ENCODE results near the gene PRCD.

PRCD gene

DNA sequence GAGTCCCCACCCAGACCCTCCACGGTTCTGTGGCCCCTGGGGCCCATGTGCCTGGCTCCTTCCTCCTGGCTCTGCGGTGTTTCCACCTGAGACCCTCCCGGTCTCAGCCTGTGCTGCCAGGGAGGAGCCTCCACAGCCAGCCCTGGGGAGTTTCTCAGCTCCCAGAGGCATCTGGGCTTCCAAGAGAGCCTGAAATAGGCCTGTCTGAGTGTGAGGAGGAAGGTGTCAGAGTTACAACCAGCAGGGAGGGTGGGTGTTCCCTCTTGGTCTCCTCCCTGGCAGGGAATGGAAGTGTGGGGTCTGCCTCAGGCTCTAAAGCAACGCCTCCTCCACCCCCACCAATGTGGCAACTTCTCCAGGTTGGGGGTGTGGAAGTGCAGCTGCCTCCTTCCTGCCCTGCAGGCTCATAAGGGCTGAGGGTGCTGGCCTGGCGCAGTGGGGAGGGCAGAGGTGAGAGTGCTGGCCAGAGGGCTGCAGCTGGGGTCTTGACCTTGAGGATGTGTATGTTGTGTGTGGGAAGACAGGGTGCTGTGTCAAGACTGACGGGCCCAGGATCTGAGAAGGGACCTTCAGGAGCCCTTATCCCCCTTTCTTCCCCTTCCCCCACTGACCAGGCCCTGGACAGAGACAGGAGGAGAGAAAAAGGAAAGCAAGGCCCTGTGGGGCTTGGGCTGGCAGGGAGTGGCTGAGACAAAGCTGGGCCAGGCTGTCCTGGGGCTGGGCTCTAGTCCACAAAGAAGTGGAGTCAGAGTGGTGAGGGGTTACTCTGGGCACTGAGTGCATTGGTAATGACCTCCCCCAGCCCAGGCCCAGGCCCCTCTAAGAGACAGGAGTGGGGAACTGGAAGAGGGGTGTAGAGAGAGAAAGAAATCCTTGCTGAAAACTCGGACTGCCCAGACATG is 4.8 kb upstream of the PRCD start:
- no peak overlapping the region for H3K4me3 ChIP-seq (ENCODE audit: low read depth, low read length)
- DNase-seq: no peak
- TF ChIP-seq, protein P1, sequence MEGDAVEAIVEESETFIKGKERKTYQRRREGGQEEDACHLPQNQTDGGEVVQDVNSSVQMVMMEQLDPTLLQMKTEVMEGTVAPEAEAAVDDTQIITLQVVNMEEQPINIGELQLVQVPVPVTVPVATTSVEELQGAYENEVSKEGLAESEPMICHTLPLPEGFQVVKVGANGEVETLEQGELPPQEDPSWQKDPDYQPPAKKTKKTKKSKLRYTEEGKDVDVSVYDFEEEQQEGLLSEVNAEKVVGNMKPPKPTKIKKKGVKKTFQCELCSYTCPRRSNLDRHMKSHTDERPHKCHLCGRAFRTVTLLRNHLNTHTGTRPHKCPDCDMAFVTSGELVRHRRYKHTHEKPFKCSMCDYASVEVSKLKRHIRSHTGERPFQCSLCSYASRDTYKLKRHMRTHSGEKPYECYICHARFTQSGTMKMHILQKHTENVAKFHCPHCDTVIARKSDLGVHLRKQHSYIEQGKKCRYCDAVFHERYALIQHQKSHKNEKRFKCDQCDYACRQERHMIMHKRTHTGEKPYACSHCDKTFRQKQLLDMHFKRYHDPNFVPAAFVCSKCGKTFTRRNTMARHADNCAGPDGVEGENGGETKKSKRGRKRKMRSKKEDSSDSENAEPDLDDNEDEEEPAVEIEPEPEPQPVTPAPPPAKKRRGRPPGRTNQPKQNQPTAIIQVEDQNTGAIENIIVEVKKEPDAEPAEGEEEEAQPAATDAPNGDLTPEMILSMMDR (IDR thresholded peaks at IDR 0.05; ENCODE audit: low read depth, low read length): no peak
- peak overlapping the region; percentile 26 for H3K27ac ChIP-seq
- no peaks in the 10 kb centered on the region for H3K36me3 ChIP-seq
- H3K9me3 ChIP-seq (ENCODE audit: severe bottlenecking): no peaks in the 10 kb centered on the region
- H3K27me3 ChIP-seq (ENCODE audit: insufficient read depth, low read depth, severe bottlenecking): no peaks in the 10 kb centered on the region

DNA sequence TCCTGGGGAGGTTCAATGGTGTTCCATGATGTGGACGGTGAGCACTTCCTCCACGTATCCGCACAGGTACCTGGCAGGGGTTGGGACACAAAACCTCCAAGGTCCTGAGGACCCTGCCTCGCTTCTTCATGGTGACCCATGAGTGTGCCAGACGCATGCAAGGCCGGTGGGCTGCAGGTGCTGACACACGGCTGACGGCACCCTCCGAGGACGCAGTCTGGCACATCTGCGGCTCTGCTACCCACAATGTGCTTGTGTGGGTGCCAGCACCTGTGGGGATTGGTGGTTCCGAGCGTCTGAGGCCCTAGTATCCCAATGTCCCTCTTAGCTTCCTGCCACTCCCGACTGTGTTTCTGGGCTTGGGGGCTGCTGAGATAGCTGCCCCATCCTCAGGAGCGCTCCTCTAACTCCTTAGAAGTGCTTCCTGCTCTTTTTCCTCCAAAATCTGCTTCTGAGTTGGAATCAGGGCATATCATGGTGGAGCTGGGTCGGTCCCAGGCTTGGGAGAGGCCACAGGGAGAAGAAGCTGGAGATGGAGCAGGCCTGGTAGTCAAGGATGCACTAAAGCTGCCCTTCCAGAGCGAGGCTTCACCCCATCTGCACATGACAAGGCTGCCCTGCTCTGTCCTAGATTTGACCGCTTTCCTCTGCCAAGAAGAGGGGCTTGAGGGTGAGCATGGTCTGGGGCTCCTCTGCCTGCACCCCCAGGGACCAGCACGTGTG is 3.9 kb upstream of the PRCD start:
- H3K36me3 ChIP-seq: no peaks in the 10 kb centered on the region
- no peaks in the 10 kb centered on the region for H3K27me3 ChIP-seq (ENCODE audit: insufficient read depth, low read depth, severe bottlenecking)
- TF ChIP-seq, protein P1 (IDR thresholded peaks at IDR 0.05; ENCODE audit: low read depth, low read length): no peak
- H3K4me3 ChIP-seq (ENCODE audit: low read depth, low read length): no peak overlapping the region
- no peak overlapping the region for H3K27ac ChIP-seq
- DNase-seq: no peak
- no peaks in the 10 kb centered on the region for H3K9me3 ChIP-seq (ENCODE audit: severe bottlenecking)

DNA sequence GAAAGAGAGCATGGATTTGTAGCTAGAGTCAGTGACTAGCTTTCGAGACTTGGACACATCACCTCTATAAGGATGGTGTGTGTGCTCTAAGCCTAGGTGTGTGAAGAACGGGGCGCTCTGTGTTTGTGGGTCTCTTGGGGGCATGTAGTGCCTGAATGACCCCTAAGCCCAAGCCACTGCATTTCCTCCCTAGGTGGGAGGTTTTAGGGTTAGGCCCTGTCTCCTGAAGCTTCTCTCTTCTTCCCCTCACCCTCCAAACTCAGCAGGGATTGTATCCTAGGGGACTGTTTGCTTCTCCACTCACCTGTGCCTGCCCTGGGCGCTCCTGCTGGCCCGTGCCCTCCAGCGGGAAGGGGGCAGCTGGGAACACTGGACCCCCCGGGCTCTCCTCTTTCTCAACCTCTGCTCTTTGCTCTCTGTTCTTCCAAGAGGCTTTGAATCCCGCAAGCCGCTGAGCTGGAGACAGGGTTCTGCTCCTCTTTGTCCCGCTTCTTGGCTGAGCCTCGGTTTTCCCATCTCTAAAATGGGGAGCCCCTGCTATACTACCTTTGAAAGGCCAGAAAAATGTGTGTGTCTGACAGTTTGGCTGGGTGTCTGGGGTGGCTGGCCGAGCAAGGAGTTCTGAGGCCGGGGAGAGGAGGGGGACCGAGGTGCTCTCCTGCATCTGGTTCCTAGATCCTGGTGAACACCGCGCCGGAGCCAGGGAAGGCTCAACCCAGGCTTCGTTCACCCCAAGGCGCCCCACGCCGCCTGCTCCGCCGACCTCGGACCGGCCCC is 3.1 kb upstream of the PRCD start:
- Histone ChIP-seq H3K36me3 (peaks cover 2% of the 10 kb centered on the region; the same call in 1 of the 2 replicates), H3K27me3 (ENCODE audit: insufficient read depth, low read depth, severe bottlenecking) (no peaks in the 10 kb centered on the region), H3K9me3 (ENCODE audit: severe bottlenecking) (no peaks in the 10 kb centered on the region), H3K27ac (no peak overlapping the region), H3K4me3 (ENCODE audit: low read depth, low read length) (no peak overlapping the region)
- TF ChIP-seq, protein P1 (IDR thresholded peaks at IDR 0.05; ENCODE audit: low read depth, low read length): no peak
- no peak for DNase-seq

DNA sequence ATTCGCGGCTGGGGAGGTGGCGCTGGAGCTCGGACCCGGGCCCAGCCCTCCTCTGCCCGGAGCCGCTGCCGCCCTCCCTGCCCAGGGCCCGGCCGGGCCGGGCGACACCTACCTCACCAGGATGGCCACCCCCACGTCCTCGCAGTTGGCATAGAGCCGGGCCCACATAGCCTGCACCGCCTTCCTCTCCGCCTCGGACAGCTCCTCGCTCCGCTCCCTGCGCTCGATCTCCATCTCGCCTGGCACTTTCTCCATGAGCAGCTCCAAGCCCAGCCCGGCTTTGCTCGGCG is 2.6 kb upstream of the PRCD start:
- no peak overlapping the region for H3K4me3 ChIP-seq (ENCODE audit: low read depth, low read length)
- H3K27me3 ChIP-seq (ENCODE audit: insufficient read depth, low read depth, severe bottlenecking): no peaks in the 10 kb centered on the region
- TF ChIP-seq, protein P1 (IDR thresholded peaks at IDR 0.05; ENCODE audit: low read depth, low read length): no peak
- no peaks in the 10 kb centered on the region for H3K9me3 ChIP-seq (ENCODE audit: severe bottlenecking)
- peaks cover 2% of the 10 kb centered on the region; the same call in 1 of the 2 replicates for H3K36me3 ChIP-seq
- DNase-seq: no peak
- H3K27ac ChIP-seq: no peak overlapping the region

DNA sequence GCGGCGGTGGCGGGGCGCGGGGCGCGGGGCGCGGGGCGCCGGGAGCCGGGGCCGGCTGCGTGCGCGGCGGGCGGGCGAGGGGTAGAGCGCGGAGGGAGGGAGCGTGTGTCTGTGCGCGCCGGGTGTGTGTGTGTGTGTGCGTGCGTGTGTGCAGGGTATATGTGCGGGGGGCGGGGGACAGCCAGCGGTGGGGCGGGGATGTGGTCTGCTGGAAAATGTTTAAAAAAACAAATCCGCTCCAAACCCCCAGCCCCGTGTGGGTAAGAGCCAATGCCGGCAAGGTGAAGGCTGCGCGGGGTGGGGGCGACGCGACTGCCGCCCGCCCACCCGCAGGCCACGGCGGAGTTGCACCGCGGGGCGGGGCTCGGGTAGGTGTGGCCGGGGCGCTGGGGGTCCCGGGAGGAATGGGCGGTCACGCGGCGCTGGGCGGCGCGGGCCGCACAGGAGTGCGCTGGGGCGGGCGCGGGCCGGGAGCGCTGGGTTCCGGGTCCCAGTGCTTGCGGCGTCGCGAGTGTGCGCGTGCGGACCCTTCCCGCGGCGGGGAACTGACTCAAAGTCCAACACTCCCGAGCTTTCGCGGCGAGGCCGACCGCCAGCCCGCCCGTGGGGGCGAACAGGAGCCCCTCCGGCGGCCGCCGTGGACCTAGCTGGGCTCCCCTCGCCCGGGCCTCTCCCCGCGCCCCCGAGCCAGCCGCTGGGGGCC is 2.1 kb upstream of the PRCD start, which contains the start of gene CYGB:
TSS of gene CYGB (minus strand) at position 132 of the 703 bp plus-strand sequence. CDS start 167 bp downstream, outside the sequence.
- Histone ChIP-seq H3K4me3 (ENCODE audit: low read depth, low read length) (no peak within 1 kb of the TSS), H3K27ac (peak within 1 kb of the TSS; percentile 96)

More for the DNA sequence above, 2.1 kb upstream of the PRCD start, which contains the start of gene CYGB:
- Histone ChIP-seq H3K27me3 (ENCODE audit: insufficient read depth, low read depth, severe bottlenecking) (no peaks in the 10 kb centered on the region), H3K9me3 (ENCODE audit: severe bottlenecking) (no peaks in the 10 kb centered on the region), H3K36me3 (peaks cover 2% of the 10 kb centered on the region; the same call in 1 of the 2 replicates)
- TF ChIP-seq, protein P1 (IDR thresholded peaks at IDR 0.05; ENCODE audit: low read depth, low read length): no peak
- DNase-seq: no peak
